HepG2 (cell line): ENCODE data around the gene ZNF546.

Source experiments
- CHD2 ChIP-seq: IDR thresholded peaks from 2 replicates; pipeline ENCODE4 v1.6.1; 2011; ENCODE audit warnings: low read depth, low read length, improper control_type of control experiment
- POLR2A ChIP-seq, 2 experiments: IDR thresholded peaks; 2 replicates each; pipeline ENCODE4 v1.6.1; 2011; ENCODE audit warnings: low read depth in 2 of 2, low read length in 2 of 2, mild to moderate bottlenecking in 1 of 2, moderate library complexity in 1 of 2; ENCODE audit not compliant: insufficient read depth in 1 of 2

GRCh38 chr19:40033989-40034560 is 37.2 kb downstream of the ZNF546 start:
- no peak for TF ChIP-seq POLR2A (IDR thresholded peaks at IDR 0.05; ENCODE audit: insufficient read depth in 1 of 2, low read depth in 2 of 2, low read length in 2 of 2)
- no peak for TF ChIP-seq CHD2
